Liver (tissue), 9 donors: ENCODE measurements around the gene RBM14. TPM values are rescaled to one million over a fixed set of nuclear protein-coding genes. Genes with fewer than 3 reads are reported as not detected.

Experiments
- DNase-seq: peaks from one replicate; pipeline ENCODE4 v3.0.0-alpha.2; 2017; ENCODE audit warnings: low spot score
- H3K27ac ChIP-seq, 2 donors: one replicate each; pipeline ENCODE4 v1.7.0; 2013; ENCODE audit warnings: inconsistent platforms in 2 of 2, low read length in 2 of 2, control low read depth in 1 of 2, low read depth in 1 of 2, mild to moderate bottlenecking in 1 of 2
- H3K27me3 ChIP-seq, 4 donors: one replicate each; pipeline versions ENCODE4 v1.6.1 to v1.7.0; 2013; ENCODE audit warnings: low read length in 3 of 4, inconsistent platforms in 1 of 4, mild to moderate bottlenecking in 1 of 4, moderate library complexity in 1 of 4; ENCODE audit not compliant: control insufficient read depth in 4 of 4, insufficient read depth in 4 of 4
- H3K36me3 ChIP-seq, 4 donors: one replicate each; pipeline versions ENCODE4 v1.6.1 to v1.7.0; 2013; ENCODE audit warnings: low read length in 3 of 4, mild to moderate bottlenecking in 3 of 4, low read depth in 1 of 4, moderate library complexity in 1 of 4; ENCODE audit not compliant: control insufficient read depth in 4 of 4, insufficient read depth in 3 of 4
- H3K4me1 ChIP-seq, 4 donors: one replicate each; pipeline versions ENCODE4 v1.6.1 to v1.7.0; 2013; ENCODE audit warnings: low read length in 3 of 4, mild to moderate bottlenecking in 3 of 4, moderate library complexity in 1 of 4; ENCODE audit not compliant: control insufficient read depth in 4 of 4, insufficient read depth in 4 of 4
- H3K4me3 ChIP-seq, 3 donors: one replicate each; pipeline versions ENCODE4 v1.6.1 to v1.7.0; 2013; ENCODE audit warnings: low read length in 3 of 3, control low read depth in 1 of 3, low read depth in 1 of 3, mild to moderate bottlenecking in 1 of 3
- H3K9ac ChIP-seq, 2 donors: one replicate each; pipeline ENCODE4 v1.7.0; 2013; ENCODE audit warnings: low read length in 2 of 2, mild to moderate bottlenecking in 2 of 2, moderate library complexity in 2 of 2, control low read depth in 1 of 2, low read depth in 1 of 2
- H3K9me3 ChIP-seq, 4 donors: one replicate each; pipeline versions ENCODE4 v1.6.1 to v1.7.0; 2013; ENCODE audit warnings: low read length in 3 of 4; ENCODE audit not compliant: control insufficient read depth in 4 of 4
- ATF3 ChIP-seq: IDR thresholded peaks from 2 replicates; pipeline ENCODE4 v1.6.1; 2016; ENCODE audit warnings: antibody characterized with exemption
- CTCF ChIP-seq: fragments of 150-350 bp; IDR thresholded peaks from 2 replicates; pipeline ENCODE4 v1.5.1; 2017; ENCODE audit warnings: improper control_type of control experiment, low read depth, low read length; ENCODE audit not compliant: missing input control
- EGR1 ChIP-seq, 2 donors: IDR thresholded peaks; 2 replicates each; pipeline ENCODE4 v1.6.1; 2016 to 2018; ENCODE audit warnings: antibody characterized with exemption in 2 of 2, low read depth in 2 of 2
- FOXA1 ChIP-seq: IDR thresholded peaks from 2 replicates; pipeline ENCODE4 v1.6.1; 2016; ENCODE audit warnings: antibody characterized with exemption
- FOXA2 ChIP-seq: IDR thresholded peaks from 2 replicates; pipeline ENCODE4 v1.6.1; 2016; ENCODE audit warnings: antibody characterized with exemption
- GABPA ChIP-seq, 2 donors: IDR thresholded peaks in 1 of 2; conservative IDR thresholded peaks in 1 of 2; 2 replicates each; pipeline ENCODE4 v1.6.1; 2016; ENCODE audit warnings: antibody characterized with exemption in 2 of 2, mild to moderate bottlenecking in 1 of 2, moderate library complexity in 1 of 2
- HNF4A ChIP-seq, 2 donors: conservative IDR thresholded peaks; 2 replicates each; pipeline ENCODE4 v1.6.1; 2016; ENCODE audit warnings: antibody characterized with exemption in 2 of 2, mild to moderate bottlenecking in 2 of 2
- NR2F2 ChIP-seq: IDR thresholded peaks from 2 replicates; pipeline ENCODE4 v1.6.1; 2016; ENCODE audit warnings: antibody characterized with exemption
- RAD21 ChIP-seq, 2 donors: IDR thresholded peaks; 2 replicates each; pipeline ENCODE4 v1.6.1; 2016; ENCODE audit warnings: antibody characterized with exemption in 2 of 2, mild to moderate bottlenecking in 2 of 2
- RXRA ChIP-seq, 2 donors: IDR thresholded peaks; 2 replicates each; pipeline ENCODE4 v1.6.1; 2017 to 2018; ENCODE audit warnings: antibody characterized with exemption in 2 of 2, mild to moderate bottlenecking in 1 of 2
- SP1 ChIP-seq: IDR thresholded peaks from 2 replicates; pipeline ENCODE4 v1.6.1; 2018; ENCODE audit warnings: antibody characterized with exemption, mild to moderate bottlenecking
- YY1 ChIP-seq: IDR thresholded peaks from 2 replicates; pipeline ENCODE4 v1.6.1; 2016; ENCODE audit warnings: antibody characterized with exemption, mild to moderate bottlenecking
- ZBTB33 ChIP-seq: IDR thresholded peaks from 2 replicates; pipeline ENCODE4 v1.6.1; 2016; ENCODE audit warnings: antibody characterized with exemption
- WGBS: extraction: QIAGEN DNeasy Blood & Tissue Kit; methylation state at CpG from one replicate; pipeline ENCODE4 v1.1.7; 2013; 5-methylcytosine and 5-hydroxymethylcytosine counted together
- polyA plus RNA-seq, 2 donors: library from polyadenylated mRNA; stranded (reverse) in 1 of 2; unstranded in 1 of 2; fragments of 200-250 nt in 1 of 2; fragments of >200 nt in 1 of 2; fragmentation: Nextera tagmentation in 1 of 2; extraction: Ambion mirVana in 1 of 2; gene quantifications; one replicate each; pipeline versions ENCODE4 v1.2.1 to v1.2.3, GENCODE V29; 2013 to 2015
- total RNA-seq, 2 donors: library from RNA; depleted of rRNA; stranded (reverse); fragments of >200 nt; gene quantifications; one replicate each; pipeline ENCODE4 v1.2.3, GENCODE V29; 2014
- TF ChIP-seq, protein P1 (sequence below): IDR thresholded peaks from 2 replicates; pipeline ENCODE4 v1.6.1; 2016; ENCODE audit warnings: antibody characterized with exemption, mild to moderate bottlenecking
- donor health status: healthy.
- donor health status: healthy.
- donor health status: healthy.
- donor health status: healthy.
- donor health status: healthy.

The RBM14 gene
- total and polyA plus RNA-seq, 4 donors, result 7.0 to 53.5 (median 21.9) TPM

GRCh38 chr11:66628061-66628603 is 11.7 kb downstream of the RBM14 start:
- Histone ChIP-seq H3K27me3 (no peaks in the 10 kb centered on the region), H3K4me1 (peaks cover 3 to 4% (median 3%) of the 10 kb centered on the region in 4 donors), H3K4me3 (no peak overlapping the region), H3K27ac (no peak overlapping the region), H3K9me3 (no peaks in the 10 kb centered on the region), H3K36me3 (peaks cover 17 to 68% (median 51%) of the 10 kb centered on the region in 4 donors), H3K9ac (no peak overlapping the region)
- DNase-seq, result no peak
- TF ChIP-seq FOXA2 (no peak), ZBTB33 (no peak), RAD21 (IDR thresholded peaks at IDR 0.05) (no peak), EGR1 (IDR thresholded peaks at IDR 0.05; ENCODE audit: low read depth in 2 of 2) (no peak)
- WGBS, result 94% methylated on average over 7 of the region's 7 CpGs

GRCh38 chr11:66629356-66629755 is 12.9 kb downstream of the RBM14 start:
- peaks cover 18 to 58% (median 47%) of the 10 kb centered on the region in 4 donors for H3K36me3 ChIP-seq
- no peaks in the 10 kb centered on the region for H3K9me3 ChIP-seq
- H3K4me3 ChIP-seq, result no peak overlapping the region
- H3K27ac ChIP-seq, result no peak overlapping the region
- TF ChIP-seq RXRA (IDR thresholded peaks at IDR 0.05), result no peak
- no peak for TF ChIP-seq SP1
- TF ChIP-seq GABPA (IDR thresholded peaks at IDR 0.05 in 1 of 2, conservative IDR thresholded peaks at IDR 0.05 in 1 of 2), result no peak
- TF ChIP-seq HNF4A (conservative IDR thresholded peaks at IDR 0.05), result no peak
- no peak for TF ChIP-seq CTCF
- TF ChIP-seq FOXA2, result no peak
- TF ChIP-seq ZBTB33, result no peak
- no peak for TF ChIP-seq ATF3
- no peak for TF ChIP-seq FOXA1
- TF ChIP-seq YY1, result no peak
- no peak for TF ChIP-seq NR2F2
- TF ChIP-seq, protein P1, sequence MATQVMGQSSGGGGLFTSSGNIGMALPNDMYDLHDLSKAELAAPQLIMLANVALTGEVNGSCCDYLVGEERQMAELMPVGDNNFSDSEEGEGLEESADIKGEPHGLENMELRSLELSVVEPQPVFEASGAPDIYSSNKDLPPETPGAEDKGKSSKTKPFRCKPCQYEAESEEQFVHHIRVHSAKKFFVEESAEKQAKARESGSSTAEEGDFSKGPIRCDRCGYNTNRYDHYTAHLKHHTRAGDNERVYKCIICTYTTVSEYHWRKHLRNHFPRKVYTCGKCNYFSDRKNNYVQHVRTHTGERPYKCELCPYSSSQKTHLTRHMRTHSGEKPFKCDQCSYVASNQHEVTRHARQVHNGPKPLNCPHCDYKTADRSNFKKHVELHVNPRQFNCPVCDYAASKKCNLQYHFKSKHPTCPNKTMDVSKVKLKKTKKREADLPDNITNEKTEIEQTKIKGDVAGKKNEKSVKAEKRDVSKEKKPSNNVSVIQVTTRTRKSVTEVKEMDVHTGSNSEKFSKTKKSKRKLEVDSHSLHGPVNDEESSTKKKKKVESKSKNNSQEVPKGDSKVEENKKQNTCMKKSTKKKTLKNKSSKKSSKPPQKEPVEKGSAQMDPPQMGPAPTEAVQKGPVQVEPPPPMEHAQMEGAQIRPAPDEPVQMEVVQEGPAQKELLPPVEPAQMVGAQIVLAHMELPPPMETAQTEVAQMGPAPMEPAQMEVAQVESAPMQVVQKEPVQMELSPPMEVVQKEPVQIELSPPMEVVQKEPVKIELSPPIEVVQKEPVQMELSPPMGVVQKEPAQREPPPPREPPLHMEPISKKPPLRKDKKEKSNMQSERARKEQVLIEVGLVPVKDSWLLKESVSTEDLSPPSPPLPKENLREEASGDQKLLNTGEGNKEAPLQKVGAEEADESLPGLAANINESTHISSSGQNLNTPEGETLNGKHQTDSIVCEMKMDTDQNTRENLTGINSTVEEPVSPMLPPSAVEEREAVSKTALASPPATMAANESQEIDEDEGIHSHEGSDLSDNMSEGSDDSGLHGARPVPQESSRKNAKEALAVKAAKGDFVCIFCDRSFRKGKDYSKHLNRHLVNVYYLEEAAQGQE, result no peak
- no peak for TF ChIP-seq RAD21 (IDR thresholded peaks at IDR 0.05)
- no peak for TF ChIP-seq EGR1 (IDR thresholded peaks at IDR 0.05; ENCODE audit: low read depth in 2 of 2)
- H3K4me1 ChIP-seq, result peaks cover 0 to 4% (median 2%) of the 10 kb centered on the region in 4 donors
- H3K9ac ChIP-seq, result no peak overlapping the region
- H3K27me3 ChIP-seq, result no peaks in the 10 kb centered on the region
- DNase-seq, result no peak
- WGBS, result 89% methylated on average over 2 of the region's 2 CpGs
